Omental fat pad (tissue), 4 donors: ENCODE data around the gene ALG11. TPM values are rescaled to one million over a fixed set of nuclear protein-coding genes. Genes with fewer than 3 reads are reported as not detected.

Experiments
- ATAC-seq: fragments of 150-250 bp; one replicate; pipeline ENCODE4 v1.9.1; 2016; ENCODE audit warnings: mild to moderate bottlenecking, moderate library complexity; ENCODE audit not compliant: low FRiP score
- DNase-seq: peaks from one replicate; pipeline ENCODE4 v3.0.0-alpha.2; 2019; ENCODE audit warnings: low spot score
- CTCF ChIP-seq, 3 donors: fragments of 450-650 bp; IDR thresholded peaks; one replicate each; pipeline ENCODE4 v1.5.1; 2016 to 2017; ENCODE audit warnings: antibody characterized with exemption in 3 of 3, mild to moderate bottlenecking in 3 of 3, moderate library complexity in 2 of 3
- total RNA-seq, 4 donors: library from RNA; depleted of rRNA; stranded (reverse); fragments of >200 nt; gene quantifications; one replicate each; pipeline ENCODE4 v1.1.0, GENCODE V29; 2016

The ALG11 gene
- total RNA-seq, 4 donors from 2014 or later, result 17.5 to 27.7 (median 25.4) TPM

GRCh38 chr13:52016296-52016695, 4.1 kb downstream of the ALG11 start:
- DNase-seq (no peak), ATAC-seq (no peak)
- no peak for TF ChIP-seq CTCF (IDR thresholded peaks at IDR 0.05)

- DNase-seq, result no peak
- ATAC-seq, result no peak
- no peak for TF ChIP-seq CTCF (IDR thresholded peaks at IDR 0.05)
Measured at GRCh38 chr13:52020191-52020590, 8.0 kb downstream of the ALG11 start.

GRCh38 chr13:52022356-52022755, 10.2 kb downstream of the ALG11 start:
- TF ChIP-seq CTCF (IDR thresholded peaks at IDR 0.05), result no peak
- DNase-seq (no peak), ATAC-seq (no peak)

GRCh38 chr13:52024481-52024880, 12.3 kb downstream of the ALG11 start, which contains the start of gene UTP14C:
UTP14C (plus strand) TSS chr13:52024691; CDS start chr13:52028805, 4,114 bp downstream.
- no peak for ATAC-seq
- no peak for TF ChIP-seq CTCF (IDR thresholded peaks at IDR 0.05)
- no peak for DNase-seq

- ATAC-seq (no peak), DNase-seq (no peak)
- TF ChIP-seq CTCF (IDR thresholded peaks at IDR 0.05), result no peak
Measured at GRCh38 chr13:52025475-52026245, 13.5 kb downstream of the ALG11 start.

GRCh38 chr13:52026246-52026626, 14.0 kb downstream of the ALG11 start:
- DNase-seq (no peak), ATAC-seq (no peak)
- TF ChIP-seq CTCF (IDR thresholded peaks at IDR 0.05), result no peak

- ATAC-seq (no peak), DNase-seq (no peak)
- TF ChIP-seq CTCF (IDR thresholded peaks at IDR 0.05), result no peak
Measured at GRCh38 chr13:52027832-52028231, 15.6 kb downstream of the ALG11 start.
